Nephron (organoid): ENCODE measurements around the gene SPOCK2.

Experiments used
- H3K27ac Mint-ChIP-seq, 3 experiments: 2 replicates each; pipeline ENCODE4 v1.8.0; 2020; ENCODE audit warnings: mixed read lengths in 3 of 3, mild to moderate bottlenecking in 2 of 3, moderate library complexity in 1 of 3
- H3K27me3 Mint-ChIP-seq: 2 replicates; pipeline ENCODE4 v1.8.0; 2021; ENCODE audit warnings: low read depth, mild to moderate bottlenecking, moderate library complexity, mixed read lengths
- H3K36me3 Mint-ChIP-seq: 2 replicates; pipeline ENCODE4 v1.8.0; 2020; ENCODE audit warnings: low read depth, mixed read lengths
- H3K4me1 Mint-ChIP-seq: 2 replicates; pipeline ENCODE4 v1.8.0; 2020; ENCODE audit warnings: mixed read lengths
- H3K4me3 Mint-ChIP-seq, 3 experiments: 2 replicates each; pipeline ENCODE4 v1.8.0; 2020; ENCODE audit warnings: mild to moderate bottlenecking in 3 of 3, mixed read lengths in 3 of 3, moderate library complexity in 2 of 3
- H3K9me3 Mint-ChIP-seq: 2 replicates; pipeline ENCODE4 v1.8.0; 2020; ENCODE audit warnings: mixed read lengths
- CTCF ChIP-seq, 3 experiments: fragments of 200-600 bp; sonication (generic); IDR thresholded peaks; one replicate each; pipeline ENCODE4 v1.5.0; 2021; ENCODE audit warnings: antibody characterized with exemption in 3 of 3; ENCODE audit not compliant: unreplicated experiment in 3 of 3

The SPOCK2 gene

GRCh38 chr10:72049472-72049871 lies 38.9 kb downstream of the SPOCK2 start:
- H3K9me3 Mint-ChIP-seq = peaks cover 11% of the 10 kb centered on the region

GRCh38 chr10:72048450-72049124 lies 39.8 kb downstream of the SPOCK2 start:
- TF ChIP-seq CTCF (IDR thresholded peaks at IDR 0.05; ENCODE audit: unreplicated experiment in 3 of 3) = peak; percentile 99
- no peaks in the 10 kb centered on the region for H3K27me3 Mint-ChIP-seq
- H3K4me3 Mint-ChIP-seq = no peak overlapping the region
- H3K9me3 Mint-ChIP-seq = peaks cover 11% of the 10 kb centered on the region
- H3K27ac Mint-ChIP-seq = peak overlapping the region in 2 of 3 experiments; percentile 56 to 84
- H3K4me1 Mint-ChIP-seq = peaks cover 14% of the 10 kb centered on the region
- no peaks in the 10 kb centered on the region for H3K36me3 Mint-ChIP-seq

More at GRCh38 chr10:72049472-72049871, 38.9 kb downstream of the SPOCK2 start:
- Mint-ChIP-seq H3K27me3 (no peaks in the 10 kb centered on the region), H3K4me3 (no peak overlapping the region), H3K36me3 (no peaks in the 10 kb centered on the region), H3K4me1 (peaks cover 13% of the 10 kb centered on the region), H3K27ac (no peak overlapping the region)
- TF ChIP-seq CTCF (IDR thresholded peaks at IDR 0.05; ENCODE audit: unreplicated experiment in 3 of 3) = no peak

- H3K27ac Mint-ChIP-seq = no peak overlapping the region
Observed at GRCh38 chr10:72045586-72045985, 42.8 kb downstream of the SPOCK2 start.

GRCh38 chr10:72044417-72045041 lies 43.8 kb downstream of the SPOCK2 start:
- H3K9me3 Mint-ChIP-seq = peaks cover 9% of the 10 kb centered on the region
- H3K27ac Mint-ChIP-seq = peak overlapping the region; percentile 14 to 26 (median 20)
- no peak overlapping the region for H3K4me3 Mint-ChIP-seq
- peak in 2 of 3 experiments; percentile 18 to 33 for TF ChIP-seq CTCF (IDR thresholded peaks at IDR 0.05; ENCODE audit: unreplicated experiment in 3 of 3)
- peaks cover 30% of the 10 kb centered on the region for H3K4me1 Mint-ChIP-seq
- no peaks in the 10 kb centered on the region for H3K36me3 Mint-ChIP-seq
- peaks cover 5% of the 10 kb centered on the region for H3K27me3 Mint-ChIP-seq

More at GRCh38 chr10:72045586-72045985, 42.8 kb downstream of the SPOCK2 start:
- Mint-ChIP-seq H3K4me1 (peaks cover 30% of the 10 kb centered on the region), H3K27me3 (peaks cover 5% of the 10 kb centered on the region), H3K9me3 (peaks cover 11% of the 10 kb centered on the region), H3K4me3 (no peak overlapping the region), H3K36me3 (no peaks in the 10 kb centered on the region)
- no peak for TF ChIP-seq CTCF (IDR thresholded peaks at IDR 0.05; ENCODE audit: unreplicated experiment in 3 of 3)

- Mint-ChIP-seq H3K36me3 (no peaks in the 10 kb centered on the region), H3K27ac (peak overlapping the region in 1 of 3 experiments; percentile 45), H3K27me3 (peaks cover 5% of the 10 kb centered on the region), H3K4me3 (no peak overlapping the region), H3K4me1 (peaks cover 24% of the 10 kb centered on the region), H3K9me3 (peaks cover 4% of the 10 kb centered on the region)
- TF ChIP-seq CTCF (IDR thresholded peaks at IDR 0.05; ENCODE audit: unreplicated experiment in 3 of 3) = no peak
Observed at GRCh38 chr10:72043016-72043834, 45.1 kb downstream of the SPOCK2 start.
